ENCODE data around the gene SMIM27. TPM values are rescaled to one million over a fixed set of nuclear protein-coding genes. Genes with fewer than 3 reads are reported as not detected.

The SMIM27 gene
- total and polyA plus RNA-seq, 2 of the 13 experiments (the other 11 are each of a cell fraction or from before 2014, with no cell fraction given) = 17.9 to 19.0 TPM

DNA sequence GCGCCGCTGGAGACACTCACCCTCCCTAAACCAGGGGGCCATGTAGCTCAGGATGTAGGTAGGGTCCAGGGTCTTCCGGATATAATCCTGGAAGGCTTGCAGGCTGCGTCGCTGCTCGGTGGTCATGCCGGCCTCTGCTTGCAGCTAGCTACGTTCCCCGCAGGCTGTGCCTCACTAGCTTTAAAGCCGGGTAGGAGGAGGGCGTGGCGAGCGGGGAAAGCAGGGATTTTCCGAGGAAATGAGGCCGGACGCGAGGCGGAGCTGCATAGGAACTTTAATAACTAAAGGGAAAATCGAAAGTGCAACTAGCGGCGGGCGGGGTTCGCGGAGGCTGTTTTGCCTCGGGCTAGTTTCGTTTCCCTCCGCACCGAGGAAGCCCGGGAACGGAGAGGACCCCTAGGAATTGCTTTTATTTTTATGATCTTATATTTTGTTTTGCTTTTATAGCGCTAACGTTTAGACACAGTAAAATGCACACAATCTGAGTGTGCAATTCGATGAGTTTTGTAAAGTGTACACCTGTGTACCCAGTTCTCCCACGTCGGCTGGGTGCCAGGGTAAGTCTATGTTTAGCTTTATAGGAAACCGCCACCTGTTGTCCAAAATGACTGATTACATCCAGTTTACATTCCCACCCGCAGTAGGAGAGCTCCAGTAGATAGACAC is 26.0 kb upstream of the SMIM27 start, which contains the start of gene RIGI (continued):
- TF ChIP-seq, protein P1, sequence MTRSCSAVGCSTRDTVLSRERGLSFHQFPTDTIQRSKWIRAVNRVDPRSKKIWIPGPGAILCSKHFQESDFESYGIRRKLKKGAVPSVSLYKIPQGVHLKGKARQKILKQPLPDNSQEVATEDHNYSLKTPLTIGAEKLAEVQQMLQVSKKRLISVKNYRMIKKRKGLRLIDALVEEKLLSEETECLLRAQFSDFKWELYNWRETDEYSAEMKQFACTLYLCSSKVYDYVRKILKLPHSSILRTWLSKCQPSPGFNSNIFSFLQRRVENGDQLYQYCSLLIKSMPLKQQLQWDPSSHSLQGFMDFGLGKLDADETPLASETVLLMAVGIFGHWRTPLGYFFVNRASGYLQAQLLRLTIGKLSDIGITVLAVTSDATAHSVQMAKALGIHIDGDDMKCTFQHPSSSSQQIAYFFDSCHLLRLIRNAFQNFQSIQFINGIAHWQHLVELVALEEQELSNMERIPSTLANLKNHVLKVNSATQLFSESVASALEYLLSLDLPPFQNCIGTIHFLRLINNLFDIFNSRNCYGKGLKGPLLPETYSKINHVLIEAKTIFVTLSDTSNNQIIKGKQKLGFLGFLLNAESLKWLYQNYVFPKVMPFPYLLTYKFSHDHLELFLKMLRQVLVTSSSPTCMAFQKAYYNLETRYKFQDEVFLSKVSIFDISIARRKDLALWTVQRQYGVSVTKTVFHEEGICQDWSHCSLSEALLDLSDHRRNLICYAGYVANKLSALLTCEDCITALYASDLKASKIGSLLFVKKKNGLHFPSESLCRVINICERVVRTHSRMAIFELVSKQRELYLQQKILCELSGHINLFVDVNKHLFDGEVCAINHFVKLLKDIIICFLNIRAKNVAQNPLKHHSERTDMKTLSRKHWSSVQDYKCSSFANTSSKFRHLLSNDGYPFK (CRISPR knock-in tag; IDR thresholded peaks at IDR 0.05; ENCODE audit: borderline replicate concordance) = peak; percentile 84; the same call in 1 of the 2 replicates
- TF ChIP-seq NAIF1 (CRISPR knock-in tag; IDR thresholded peaks at IDR 0.05; ENCODE audit: borderline replicate concordance) (no peak), RAD21 (CRISPR knock-in tag; IDR thresholded peaks at IDR 0.05) (peak; percentile 47; the same call in 1 of the 2 replicates), KLF12 (CRISPR knock-in tag; IDR thresholded peaks at IDR 0.05; ENCODE audit: borderline replicate concordance) (0 out of 2 replicates have a peak, but pooled peaks have one; percentile 58), ZBTB38 (CRISPR knock-in tag; IDR thresholded peaks at IDR 0.05) (no peak; the same call in 1 of the 2 replicates), ZNF501 (CRISPR knock-in tag; IDR thresholded peaks at IDR 0.05) (peak; percentile 81), GABPA (IDR thresholded peaks at IDR 0.05; ENCODE audit: low read depth, low read length) (no peak), GABPA (CRISPR knock-in tag; IDR thresholded peaks at IDR 0.05; ENCODE audit: low read depth) (no peak; the same call in 1 of the 2 replicates), ZNF816 (CRISPR knock-in tag; IDR thresholded peaks at IDR 0.05; ENCODE audit: borderline replicate concordance) (peak; percentile 85; the same call in 1 of the 2 replicates), TOE1 (CRISPR knock-in tag; IDR thresholded peaks at IDR 0.05) (no peak), GLI4 (CRISPR knock-in tag; IDR thresholded peaks at IDR 0.05; ENCODE audit: borderline replicate concordance) (no peak), SSRP1 (CRISPR knock-in tag; IDR thresholded peaks at IDR 0.05) (no peak), RBFOX2 (IDR thresholded peaks at IDR 0.05; ENCODE audit: low read depth, low read length) (0 out of 2 replicates have a peak, but pooled peaks have one; percentile 30), DMAP1 (CRISPR knock-in tag; IDR thresholded peaks at IDR 0.05) (peak; percentile 37; the same call in 1 of the 2 replicates), KAT2B (IDR thresholded peaks at IDR 0.05; ENCODE audit: borderline replicate concordance, low read depth, low read length) (no peak), ZNF441 (CRISPR knock-in tag; IDR thresholded peaks at IDR 0.05; ENCODE audit: borderline replicate concordance) (peak; percentile 75), ETV6 (CRISPR knock-in tag; conservative IDR thresholded peaks at IDR 0.05) (no peak), ERF (CRISPR knock-in tag; IDR thresholded peaks at IDR 0.05) (peak; percentile 52; the same call in 1 of the 2 replicates), FIP1L1 (IDR thresholded peaks at IDR 0.05; ENCODE audit: borderline replicate concordance, insufficient read depth, low read depth, low read length) (no peak)
- TF ChIP-seq, protein P2, sequence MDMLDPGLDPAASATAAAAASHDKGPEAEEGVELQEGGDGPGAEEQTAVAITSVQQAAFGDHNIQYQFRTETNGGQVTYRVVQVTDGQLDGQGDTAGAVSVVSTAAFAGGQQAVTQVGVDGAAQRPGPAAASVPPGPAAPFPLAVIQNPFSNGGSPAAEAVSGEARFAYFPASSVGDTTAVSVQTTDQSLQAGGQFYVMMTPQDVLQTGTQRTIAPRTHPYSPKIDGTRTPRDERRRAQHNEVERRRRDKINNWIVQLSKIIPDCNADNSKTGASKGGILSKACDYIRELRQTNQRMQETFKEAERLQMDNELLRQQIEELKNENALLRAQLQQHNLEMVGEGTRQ (IDR thresholded peaks at IDR 0.05; ENCODE audit: low read depth, low read length) = no peak
- TF ChIP-seq, protein P2 (CRISPR knock-in tag; IDR thresholded peaks at IDR 0.05; ENCODE audit: borderline replicate concordance) = no peak
- TF ChIP-seq, protein P3, sequence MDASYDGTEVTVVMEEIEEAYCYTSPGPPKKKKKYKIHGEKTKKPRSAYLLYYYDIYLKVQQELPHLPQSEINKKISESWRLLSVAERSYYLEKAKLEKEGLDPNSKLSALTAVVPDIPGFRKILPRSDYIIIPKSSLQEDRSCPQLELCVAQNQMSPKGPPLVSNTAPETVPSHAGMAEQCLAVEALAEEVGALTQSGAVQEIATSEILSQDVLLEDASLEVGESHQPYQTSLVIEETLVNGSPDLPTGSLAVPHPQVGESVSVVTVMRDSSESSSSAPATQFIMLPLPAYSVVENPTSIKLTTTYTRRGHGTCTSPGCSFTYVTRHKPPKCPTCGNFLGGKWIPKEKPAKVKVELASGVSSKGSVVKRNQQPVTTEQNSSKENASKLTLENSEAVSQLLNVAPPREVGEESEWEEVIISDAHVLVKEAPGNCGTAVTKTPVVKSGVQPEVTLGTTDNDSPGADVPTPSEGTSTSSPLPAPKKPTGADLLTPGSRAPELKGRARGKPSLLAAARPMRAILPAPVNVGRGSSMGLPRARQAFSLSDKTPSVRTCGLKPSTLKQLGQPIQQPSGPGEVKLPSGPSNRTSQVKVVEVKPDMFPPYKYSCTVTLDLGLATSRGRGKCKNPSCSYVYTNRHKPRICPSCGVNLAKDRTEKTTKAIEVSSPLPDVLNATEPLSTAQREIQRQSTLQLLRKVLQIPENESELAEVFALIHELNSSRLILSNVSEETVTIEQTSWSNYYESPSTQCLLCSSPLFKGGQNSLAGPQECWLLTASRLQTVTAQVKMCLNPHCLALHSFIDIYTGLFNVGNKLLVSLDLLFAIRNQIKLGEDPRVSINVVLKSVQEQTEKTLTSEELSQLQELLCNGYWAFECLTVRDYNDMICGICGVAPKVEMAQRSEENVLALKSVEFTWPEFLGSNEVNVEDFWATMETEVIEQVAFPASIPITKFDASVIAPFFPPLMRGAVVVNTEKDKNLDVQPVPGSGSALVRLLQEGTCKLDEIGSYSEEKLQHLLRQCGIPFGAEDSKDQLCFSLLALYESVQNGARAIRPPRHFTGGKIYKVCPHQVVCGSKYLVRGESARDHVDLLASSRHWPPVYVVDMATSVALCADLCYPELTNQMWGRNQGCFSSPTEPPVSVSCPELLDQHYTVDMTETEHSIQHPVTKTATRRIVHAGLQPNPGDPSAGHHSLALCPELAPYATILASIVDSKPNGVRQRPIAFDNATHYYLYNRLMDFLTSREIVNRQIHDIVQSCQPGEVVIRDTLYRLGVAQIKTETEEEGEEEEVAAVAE (CRISPR knock-in tag; IDR thresholded peaks at IDR 0.05; ENCODE audit: borderline replicate concordance) = no peak

All from HepG2 (cell line).